ENCODE results near the gene FAXDC2.

DNA sequence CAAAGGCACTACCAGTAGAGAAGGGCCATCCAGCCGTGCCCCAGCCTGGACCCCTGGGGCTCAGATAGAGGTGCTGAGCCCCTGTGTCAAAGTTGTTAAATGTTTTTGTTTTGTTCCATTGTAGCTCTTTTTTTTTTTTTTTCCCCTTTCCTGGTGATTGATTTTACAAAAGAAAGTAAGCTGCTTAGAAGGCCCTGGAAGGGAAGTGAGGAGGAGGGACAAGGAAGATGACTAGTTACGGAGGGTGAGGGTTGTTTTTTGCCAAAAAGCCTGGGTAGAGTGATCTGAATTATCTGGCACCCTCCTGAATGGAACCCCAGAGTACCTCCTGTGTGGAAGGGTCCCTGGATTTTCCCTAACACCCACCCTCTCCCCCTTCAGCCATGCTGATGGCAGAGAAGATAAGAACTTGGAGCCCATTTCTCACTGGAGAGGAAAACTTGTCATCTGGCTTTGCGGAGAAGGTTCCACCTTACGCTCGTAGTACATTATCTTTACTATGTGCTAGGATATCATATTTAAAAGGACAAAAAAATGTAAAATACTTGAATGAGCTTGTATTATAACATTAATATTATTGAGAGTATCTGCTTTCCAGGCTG lies 33.4 kb downstream of the FAXDC2 start:
- TF ChIP-seq, protein P1, sequence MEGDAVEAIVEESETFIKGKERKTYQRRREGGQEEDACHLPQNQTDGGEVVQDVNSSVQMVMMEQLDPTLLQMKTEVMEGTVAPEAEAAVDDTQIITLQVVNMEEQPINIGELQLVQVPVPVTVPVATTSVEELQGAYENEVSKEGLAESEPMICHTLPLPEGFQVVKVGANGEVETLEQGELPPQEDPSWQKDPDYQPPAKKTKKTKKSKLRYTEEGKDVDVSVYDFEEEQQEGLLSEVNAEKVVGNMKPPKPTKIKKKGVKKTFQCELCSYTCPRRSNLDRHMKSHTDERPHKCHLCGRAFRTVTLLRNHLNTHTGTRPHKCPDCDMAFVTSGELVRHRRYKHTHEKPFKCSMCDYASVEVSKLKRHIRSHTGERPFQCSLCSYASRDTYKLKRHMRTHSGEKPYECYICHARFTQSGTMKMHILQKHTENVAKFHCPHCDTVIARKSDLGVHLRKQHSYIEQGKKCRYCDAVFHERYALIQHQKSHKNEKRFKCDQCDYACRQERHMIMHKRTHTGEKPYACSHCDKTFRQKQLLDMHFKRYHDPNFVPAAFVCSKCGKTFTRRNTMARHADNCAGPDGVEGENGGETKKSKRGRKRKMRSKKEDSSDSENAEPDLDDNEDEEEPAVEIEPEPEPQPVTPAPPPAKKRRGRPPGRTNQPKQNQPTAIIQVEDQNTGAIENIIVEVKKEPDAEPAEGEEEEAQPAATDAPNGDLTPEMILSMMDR (IDR thresholded peaks at IDR 0.05): no peak
- no peak for TF ChIP-seq POLR2A (IDR thresholded peaks at IDR 0.05)

Data from body of pancreas (tissue), 4 donors.